ENCODE results near the gene FAM114A1. TPM values are rescaled to one million over a fixed set of nuclear protein-coding genes. Genes with fewer than 3 reads are reported as not detected.

The FAM114A1 gene
- total and polyA plus RNA-seq, 9 donors, result 32.8 to 99.7 (median 79.3) TPM

- H3K27ac ChIP-seq, result no peak overlapping the region
- H3K36me3 ChIP-seq, result no peaks in the 10 kb centered on the region
- H3K4me3 ChIP-seq, result no peak overlapping the region
- intact Hi-C loops (cut with DNase I), result no loop called here
- no peaks in the 10 kb centered on the region for H3K9me3 ChIP-seq
- H3K4me1 ChIP-seq (ENCODE audit: insufficient read depth), result no peaks in the 10 kb centered on the region
- no peak for TF ChIP-seq CTCF (IDR thresholded peaks at IDR 0.05)
- TF ChIP-seq EP300 (IDR thresholded peaks at IDR 0.05), result no peak
- TF ChIP-seq POLR2A (IDR thresholded peaks at IDR 0.05), result no peak
- DNase-seq, result no peak
- H3K27me3 ChIP-seq, result no peaks in the 10 kb centered on the region
- WGBS, 3 donors, result 70 to 77% (median 75%) methylated on average over 3 of the region's 3 CpGs
These were observed 45.9 kb upstream of the FAM114A1 start for GRCh38 chr4:38821739-38822138.

GRCh38 chr4:38822748-38823303, 44.8 kb upstream of the FAM114A1 start:
- no peaks in the 10 kb centered on the region for H3K27me3 ChIP-seq
- H3K36me3 ChIP-seq, result no peaks in the 10 kb centered on the region
- intact Hi-C loops (cut with DNase I), result no loop called here
- 70 to 73% (median 71%) methylated on average over 5 of the region's 5 CpGs for WGBS, 3 donors
- H3K4me3 ChIP-seq, result no peak overlapping the region
- H3K9me3 ChIP-seq, result no peaks in the 10 kb centered on the region
- DNase-seq, result no peak
- TF ChIP-seq EP300 (IDR thresholded peaks at IDR 0.05), result no peak
- TF ChIP-seq CTCF (IDR thresholded peaks at IDR 0.05), result no peak
- no peak for TF ChIP-seq POLR2A (IDR thresholded peaks at IDR 0.05)
- no peaks in the 10 kb centered on the region for H3K4me1 ChIP-seq (ENCODE audit: insufficient read depth)
- no peak overlapping the region for H3K27ac ChIP-seq

GRCh38 chr4:38823766-38824165, 43.8 kb upstream of the FAM114A1 start:
- 90 to 92% (median 91%) methylated on average over 27 of the region's 27 CpGs for WGBS, 3 donors
- Histone ChIP-seq H3K4me3 (no peak overlapping the region), H3K27me3 (no peaks in the 10 kb centered on the region), H3K4me1 (ENCODE audit: insufficient read depth) (no peaks in the 10 kb centered on the region), H3K27ac (no peak overlapping the region), H3K9me3 (no peaks in the 10 kb centered on the region), H3K36me3 (no peaks in the 10 kb centered on the region)
- TF ChIP-seq EP300 (IDR thresholded peaks at IDR 0.05), result no peak
- TF ChIP-seq CTCF (IDR thresholded peaks at IDR 0.05), result no peak
- TF ChIP-seq POLR2A (IDR thresholded peaks at IDR 0.05), result no peak
- DNase-seq, result no peak
- intact Hi-C loops (cut with DNase I), result no loop called here

- no peaks in the 10 kb centered on the region for H3K9me3 ChIP-seq
- TF ChIP-seq POLR2A (IDR thresholded peaks at IDR 0.05) (no peak), CTCF (IDR thresholded peaks at IDR 0.05) (no peak), EP300 (IDR thresholded peaks at IDR 0.05) (no peak)
These were observed 38.4 kb upstream of the FAM114A1 start for GRCh38 chr4:38829237-38829636.

More at GRCh38 chr4:38829237-38829636, 38.4 kb upstream of the FAM114A1 start:
- no peaks in the 10 kb centered on the region for H3K36me3 ChIP-seq
- H3K4me1 ChIP-seq (ENCODE audit: insufficient read depth), result no peaks in the 10 kb centered on the region
- intact Hi-C loops (cut with DNase I), result no loop called here
- DNase-seq, result no peak
- 96 to 98% (median 98%) methylated on average over 5 of the region's 5 CpGs for WGBS, 3 donors
- H3K4me3 ChIP-seq, result no peak overlapping the region
- no peak overlapping the region for H3K27ac ChIP-seq
- no peaks in the 10 kb centered on the region for H3K27me3 ChIP-seq

Data from ovary (tissue), 9 donors.